Measurements from ENCODE around the gene BHLHE40. TPM values are rescaled to one million over a fixed set of nuclear protein-coding genes. Genes with fewer than 3 reads are reported as not detected.

BHLHE40 gene
- total RNA-seq, 1 donor from 2014 or later = 0.21 TPM

DNA sequence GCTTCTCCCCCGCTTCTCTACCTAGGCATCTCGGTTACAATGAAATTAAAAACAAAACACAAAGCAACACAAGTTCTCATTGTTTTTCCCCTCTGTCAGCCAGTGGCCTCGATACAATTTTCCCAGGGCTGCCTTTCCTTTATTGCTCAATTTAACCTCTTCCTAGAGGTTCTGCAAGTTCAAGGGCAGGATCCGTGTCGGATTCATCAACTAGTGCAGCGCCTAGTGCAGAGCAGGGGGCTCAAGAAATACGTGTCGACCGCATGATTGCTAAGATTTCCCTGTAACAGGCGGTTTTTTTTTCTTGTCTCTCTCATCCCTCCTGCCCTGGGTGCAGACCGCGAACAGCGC, 1.4 kb upstream of the BHLHE40 start:
- Mint-ChIP-seq H3K27ac (ENCODE audit: unreplicated experiment) (no peak overlapping the region), H3K36me3 (ENCODE audit: low read depth) (no peaks in the 10 kb centered on the region), H3K27me3 (ENCODE audit: low read depth) (peaks cover 70% of the 10 kb centered on the region), H3K4me3 (peak overlapping the region; percentile 86), H3K9me3 (no peaks in the 10 kb centered on the region), H3K4me1 (peaks cover 20% of the 10 kb centered on the region)
- TF ChIP-seq, protein P1, sequence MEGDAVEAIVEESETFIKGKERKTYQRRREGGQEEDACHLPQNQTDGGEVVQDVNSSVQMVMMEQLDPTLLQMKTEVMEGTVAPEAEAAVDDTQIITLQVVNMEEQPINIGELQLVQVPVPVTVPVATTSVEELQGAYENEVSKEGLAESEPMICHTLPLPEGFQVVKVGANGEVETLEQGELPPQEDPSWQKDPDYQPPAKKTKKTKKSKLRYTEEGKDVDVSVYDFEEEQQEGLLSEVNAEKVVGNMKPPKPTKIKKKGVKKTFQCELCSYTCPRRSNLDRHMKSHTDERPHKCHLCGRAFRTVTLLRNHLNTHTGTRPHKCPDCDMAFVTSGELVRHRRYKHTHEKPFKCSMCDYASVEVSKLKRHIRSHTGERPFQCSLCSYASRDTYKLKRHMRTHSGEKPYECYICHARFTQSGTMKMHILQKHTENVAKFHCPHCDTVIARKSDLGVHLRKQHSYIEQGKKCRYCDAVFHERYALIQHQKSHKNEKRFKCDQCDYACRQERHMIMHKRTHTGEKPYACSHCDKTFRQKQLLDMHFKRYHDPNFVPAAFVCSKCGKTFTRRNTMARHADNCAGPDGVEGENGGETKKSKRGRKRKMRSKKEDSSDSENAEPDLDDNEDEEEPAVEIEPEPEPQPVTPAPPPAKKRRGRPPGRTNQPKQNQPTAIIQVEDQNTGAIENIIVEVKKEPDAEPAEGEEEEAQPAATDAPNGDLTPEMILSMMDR (conservative IDR thresholded peaks at IDR 0.05) = no peak
- DNase-seq (ENCODE audit: low read depth, low spot score) = no peak

DNA sequence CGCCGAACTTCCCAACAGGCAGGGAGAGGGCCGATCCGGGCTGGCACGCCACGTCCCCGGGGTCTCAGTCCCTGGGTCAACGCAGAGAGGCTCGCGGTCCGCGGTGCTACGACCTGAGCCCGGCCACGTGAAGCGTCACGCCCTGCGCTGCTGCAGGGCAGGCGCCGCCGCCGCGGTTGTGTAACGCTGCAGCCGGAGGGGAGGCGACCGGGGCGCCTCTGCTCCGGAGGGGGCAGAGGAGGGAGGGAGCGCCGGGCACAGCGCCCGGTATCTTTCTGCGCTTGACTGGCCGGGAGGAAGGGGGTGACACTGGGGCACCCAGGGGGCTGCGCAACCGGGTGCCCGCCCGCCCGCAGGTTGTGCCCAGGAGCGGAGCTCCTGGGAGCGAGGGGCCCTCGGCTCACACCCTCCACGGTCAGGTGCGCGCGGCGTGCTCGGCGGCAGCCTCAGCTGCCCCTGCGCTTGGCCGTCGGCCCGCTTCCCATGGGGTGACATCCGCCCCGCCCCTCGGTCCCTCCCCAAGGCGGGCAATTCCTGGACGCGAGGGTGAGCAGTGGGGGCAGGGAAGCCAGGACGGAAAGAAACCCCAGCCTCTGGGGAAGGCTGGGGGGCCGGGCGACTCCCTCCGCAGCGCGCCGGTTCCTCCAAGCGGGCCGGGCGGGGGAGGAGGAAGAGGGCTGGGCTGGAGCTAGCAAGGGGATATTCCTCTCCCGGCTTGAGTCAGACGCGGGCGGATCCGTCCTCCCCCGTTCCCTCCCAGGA, 852 bp upstream of the BHLHE40 start:
- TF ChIP-seq, protein P1 (conservative IDR thresholded peaks at IDR 0.05) = no peak
- Mint-ChIP-seq H3K27me3 (ENCODE audit: low read depth) (peaks cover 74% of the 10 kb centered on the region), H3K4me3 (peak overlapping the region; percentile 86)

DNA sequence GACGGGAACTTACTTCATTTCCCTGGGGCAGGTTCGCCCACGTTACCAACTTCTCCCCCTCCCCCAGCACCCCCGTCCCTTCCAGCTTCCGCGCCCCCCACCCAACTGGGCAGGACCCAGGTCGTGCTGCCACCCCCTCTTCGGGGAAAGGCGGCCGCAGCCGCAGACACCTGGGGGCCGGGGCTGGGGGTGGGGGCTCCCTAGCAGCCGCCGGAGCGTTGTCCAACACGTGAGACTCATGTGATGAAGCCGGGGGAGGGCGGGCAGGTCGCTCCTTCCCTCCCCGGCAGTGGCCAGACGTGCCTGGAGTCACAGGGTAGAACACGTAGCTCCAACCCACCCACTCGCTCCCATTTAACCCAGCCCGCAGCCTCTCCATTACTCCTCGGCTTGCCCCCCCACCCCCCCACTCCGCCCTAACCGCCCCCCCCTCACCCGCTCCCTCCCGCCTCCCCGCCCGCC, 240 bp upstream of the BHLHE40 start:
- peaks cover 80% of the 10 kb centered on the region for H3K27me3 Mint-ChIP-seq (ENCODE audit: low read depth)
- peak overlapping the region; percentile 87 for H3K4me3 Mint-ChIP-seq
- TF ChIP-seq, protein P1 (conservative IDR thresholded peaks at IDR 0.05) = no peak
- no peaks in the 10 kb centered on the region for H3K9me3 Mint-ChIP-seq
- peaks cover 20% of the 10 kb centered on the region for H3K4me1 Mint-ChIP-seq
- no peaks in the 10 kb centered on the region for H3K36me3 Mint-ChIP-seq (ENCODE audit: low read depth)
- DNase-seq (ENCODE audit: low read depth, low spot score) = no peak
- no peak overlapping the region for H3K27ac Mint-ChIP-seq (ENCODE audit: unreplicated experiment)

More for the DNA sequence above, 852 bp upstream of the BHLHE40 start:
- Mint-ChIP-seq H3K4me1 (peaks cover 20% of the 10 kb centered on the region), H3K9me3 (no peaks in the 10 kb centered on the region), H3K27ac (ENCODE audit: unreplicated experiment) (no peak overlapping the region), H3K36me3 (ENCODE audit: low read depth) (no peaks in the 10 kb centered on the region)
- DNase-seq (ENCODE audit: low read depth, low spot score) = peak; percentile 32

DNA sequence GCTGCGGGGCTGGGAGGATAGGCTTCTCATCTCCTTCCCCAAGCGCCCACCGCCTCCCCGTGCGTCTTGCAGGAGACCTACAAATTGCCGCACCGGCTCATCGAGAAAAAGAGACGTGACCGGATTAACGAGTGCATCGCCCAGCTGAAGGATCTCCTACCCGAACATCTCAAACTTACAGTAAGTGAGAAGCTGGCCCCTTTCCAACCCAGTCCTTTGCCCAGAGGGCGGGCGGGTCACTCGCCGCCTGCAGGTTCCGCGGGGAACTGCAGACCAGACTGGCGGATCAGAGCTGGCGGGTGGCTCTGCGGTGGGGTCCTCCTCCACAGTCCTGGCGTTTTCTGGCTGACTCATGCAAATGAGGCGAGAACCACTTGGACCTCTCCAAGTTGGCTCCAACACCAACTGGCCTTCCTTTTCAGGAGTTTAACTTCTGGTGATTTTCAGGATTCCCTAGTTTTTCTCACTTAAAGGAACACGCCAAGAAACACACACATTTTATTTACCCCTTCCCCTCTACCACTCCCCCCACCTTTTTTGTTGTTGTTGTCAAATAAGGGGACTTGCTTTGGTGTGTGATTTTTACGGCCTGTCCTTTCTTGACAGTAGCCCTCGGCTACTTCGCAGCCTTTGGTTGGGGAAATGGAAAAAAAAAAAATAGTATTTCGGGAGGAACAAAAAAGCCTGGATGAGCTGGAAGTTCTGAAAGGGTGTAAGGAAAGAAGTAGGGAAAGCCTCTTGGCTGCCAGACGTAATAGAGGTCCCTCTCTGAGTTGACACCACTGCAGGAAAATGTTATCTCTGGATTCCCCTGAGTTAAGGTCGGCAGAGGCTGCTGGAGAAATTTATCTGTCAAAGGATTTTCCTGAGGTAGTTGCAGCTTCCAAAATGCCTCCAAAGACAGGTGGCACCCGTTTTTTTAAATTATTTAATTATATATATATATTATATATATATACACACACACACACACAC, 1.3 kb downstream of the BHLHE40 start:
- DNase-seq (ENCODE audit: low read depth, low spot score) = peak; percentile 76
- Mint-ChIP-seq H3K27ac (ENCODE audit: unreplicated experiment) (no peak overlapping the region), H3K4me3 (peak overlapping the region; percentile 87), H3K36me3 (ENCODE audit: low read depth) (no peaks in the 10 kb centered on the region), H3K27me3 (ENCODE audit: low read depth) (peaks cover 88% of the 10 kb centered on the region), H3K4me1 (peaks cover 20% of the 10 kb centered on the region), H3K9me3 (no peaks in the 10 kb centered on the region)
- TF ChIP-seq, protein P1 (conservative IDR thresholded peaks at IDR 0.05) = peak; percentile 90

DNA sequence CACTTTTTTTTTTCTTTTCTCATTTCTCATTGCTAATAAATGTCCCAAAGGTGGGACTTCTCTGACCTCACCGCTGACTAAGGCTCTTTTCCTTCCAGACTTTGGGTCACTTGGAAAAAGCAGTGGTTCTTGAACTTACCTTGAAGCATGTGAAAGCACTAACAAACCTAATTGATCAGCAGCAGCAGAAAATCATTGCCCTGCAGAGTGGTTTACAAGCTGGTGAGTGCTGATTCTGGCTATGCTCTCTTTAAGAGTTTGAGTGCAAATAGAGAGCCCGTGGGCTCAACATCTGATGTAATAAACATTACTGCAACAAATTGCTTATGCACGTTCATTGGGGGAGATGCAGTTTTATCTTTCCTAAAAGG, 2.0 kb downstream of the BHLHE40 start:
- peak overlapping the region; percentile 78 for H3K4me3 Mint-ChIP-seq

More for the DNA sequence above, 2.0 kb downstream of the BHLHE40 start:
- DNase-seq (ENCODE audit: low read depth, low spot score) = no peak
- TF ChIP-seq, protein P1 (conservative IDR thresholded peaks at IDR 0.05) = no peak
- Mint-ChIP-seq H3K9me3 (no peaks in the 10 kb centered on the region), H3K36me3 (ENCODE audit: low read depth) (no peaks in the 10 kb centered on the region), H3K27ac (ENCODE audit: unreplicated experiment) (no peak overlapping the region), H3K27me3 (ENCODE audit: low read depth) (peaks cover 88% of the 10 kb centered on the region), H3K4me1 (peaks cover 20% of the 10 kb centered on the region)

All from neural crest cell (in vitro differentiated cells).